Ovary (tissue), 9 donors: ENCODE data around the gene MSI2. TPM values are rescaled to one million over a fixed set of nuclear protein-coding genes. Genes with fewer than 3 reads are reported as not detected.
A peak's percentile ranks its signal among the peaks of the same experiment; 100 is the strongest.

Experiments used
- DNase-seq, 5 donors: peaks; one replicate each; pipeline ENCODE4 v3.0.0-alpha.2; 2019 to 2020
- H3K27ac ChIP-seq, 2 donors: fragments of 200-600 bp; one replicate each; pipeline versions ENCODE4 v1.5.1 to v1.8.0; 2019 to 2022
- H3K27me3 ChIP-seq: fragments of 200-600 bp; one replicate; pipeline ENCODE4 v1.8.0; 2022
- H3K36me3 ChIP-seq: fragments of 200-600 bp; sonication (generic); one replicate; pipeline ENCODE4 v1.5.1; 2019
- H3K4me1 ChIP-seq: one replicate; pipeline ENCODE4 v1.8.1; 2013; ENCODE audit warnings: mild to moderate bottlenecking, moderate library complexity; ENCODE audit not compliant: insufficient read depth
- H3K4me3 ChIP-seq: fragments of 200-600 bp; sonication (generic); one replicate; pipeline ENCODE4 v1.5.1; 2017
- H3K9me3 ChIP-seq, 2 donors: fragments of 200-600 bp in 1 of 2; sonication (generic) in 1 of 2; one replicate each; pipeline versions ENCODE4 v1.5.1 to v1.8.1; 2013 to 2019; ENCODE audit warnings: mild to moderate bottlenecking in 1 of 2, moderate library complexity in 1 of 2
- EP300 ChIP-seq: sonication (generic); formaldehyde crosslinking; IDR thresholded peaks from one replicate; pipeline ENCODE4 v1.6.1; 2017; ENCODE audit warnings: antibody characterized with exemption
- POLR2A ChIP-seq: fragments of 450-650 bp; IDR thresholded peaks from one replicate; pipeline ENCODE4 v1.6.1; 2017; ENCODE audit warnings: antibody characterized with exemption, mild to moderate bottlenecking, moderate library complexity
- WGBS, 3 donors: extraction: QIAGEN DNeasy Blood & Tissue Kit in 1 of 3; methylation state at CpG; one replicate each; pipeline versions ENCODE4 v1.1.5 to v1.1.7; 2013 to 2017; 5-methylcytosine and 5-hydroxymethylcytosine counted together
- intact Hi-C, 4 donors: fragments of 100-400 bp; cut with DNase I; formaldehyde crosslinking; loops; one replicate each; pipeline versions ENCODE4 v1.11.0 to v1.15.1; 2022 to 2023
- polyA plus RNA-seq, 2 donors: library from polyadenylated mRNA; stranded (reverse); fragments of 200-250 nt in 1 of 2; fragments of 350-450 nt in 1 of 2; fragmentation: Illumina TruSeq in 1 of 2; extraction: RNeasy Lipid Tissue Mini Kit (QIAGEN cat#74804) in 1 of 2; gene quantifications; one replicate each; pipeline ENCODE4 v1.2.3, GENCODE V29; 2013 to 2014
- total RNA-seq, 7 donors: library from RNA; depleted of rRNA in 2 of 7; stranded (reverse); fragments of >200 nt in 2 of 7; fragmentation: NEBNext Ultra II Directional in 3 of 7; extraction: Animal tissue kit (Norgen Biotek cat#: 25700) in 3 of 7; gene quantifications; one replicate each; pipeline versions ENCODE4 v1.1.0 to v1.2.4, GENCODE V29; 2016 to 2023
- TF ChIP-seq, protein P1 (sequence below), 3 donors: fragments of 450-650 bp in 2 of 3; fragments of 200-600 bp in 1 of 3; IDR thresholded peaks; one replicate each; pipeline versions ENCODE4 v1.5.1 to v1.8.0; 2016 to 2022; ENCODE audit warnings: antibody characterized with exemption in 3 of 3, mild to moderate bottlenecking in 1 of 3
- donor health status: DM: no; HTN: no; CAD: no; lungs with moderate emphysema.
- donor health status: DM: no; HTN: no; CAD: no.
- donor health status: Bipolar disorder and iron deficiency.
- donor health status: DM: yes; HTN: yes; CAD: no.
- donor health status: DM: no; HTN: no; CAD: no.
- donor health status: DM: yes; HTN: yes; CAD: no.

MSI2 gene
- total and polyA plus RNA-seq, 9 donors: 43.1 to 199 (median 120) TPM

DNA sequence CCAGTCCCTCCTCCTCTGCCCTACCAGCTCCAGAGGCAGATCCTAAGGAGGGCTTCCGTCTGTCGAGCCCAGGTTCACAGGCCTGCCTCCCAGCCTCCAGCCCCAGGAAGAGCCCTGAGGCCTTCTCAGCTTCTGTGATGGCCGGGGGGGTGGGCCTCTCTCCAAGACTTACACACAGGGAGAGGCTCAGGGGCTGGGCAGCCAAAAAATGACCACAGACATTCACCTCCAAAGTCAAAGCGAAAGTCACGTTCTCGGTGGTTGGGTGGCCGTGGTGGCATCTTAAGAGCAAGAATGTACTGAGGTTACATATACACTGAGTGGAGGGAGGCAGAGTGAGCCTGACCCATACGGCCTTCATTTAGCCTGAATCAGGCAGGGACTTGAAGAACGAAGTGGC, 369.6 kb downstream of the MSI2 start:
- H3K4me3 ChIP-seq: no peak overlapping the region
- TF ChIP-seq EP300: no peak
- no peak for TF ChIP-seq POLR2A
- TF ChIP-seq, protein P1, sequence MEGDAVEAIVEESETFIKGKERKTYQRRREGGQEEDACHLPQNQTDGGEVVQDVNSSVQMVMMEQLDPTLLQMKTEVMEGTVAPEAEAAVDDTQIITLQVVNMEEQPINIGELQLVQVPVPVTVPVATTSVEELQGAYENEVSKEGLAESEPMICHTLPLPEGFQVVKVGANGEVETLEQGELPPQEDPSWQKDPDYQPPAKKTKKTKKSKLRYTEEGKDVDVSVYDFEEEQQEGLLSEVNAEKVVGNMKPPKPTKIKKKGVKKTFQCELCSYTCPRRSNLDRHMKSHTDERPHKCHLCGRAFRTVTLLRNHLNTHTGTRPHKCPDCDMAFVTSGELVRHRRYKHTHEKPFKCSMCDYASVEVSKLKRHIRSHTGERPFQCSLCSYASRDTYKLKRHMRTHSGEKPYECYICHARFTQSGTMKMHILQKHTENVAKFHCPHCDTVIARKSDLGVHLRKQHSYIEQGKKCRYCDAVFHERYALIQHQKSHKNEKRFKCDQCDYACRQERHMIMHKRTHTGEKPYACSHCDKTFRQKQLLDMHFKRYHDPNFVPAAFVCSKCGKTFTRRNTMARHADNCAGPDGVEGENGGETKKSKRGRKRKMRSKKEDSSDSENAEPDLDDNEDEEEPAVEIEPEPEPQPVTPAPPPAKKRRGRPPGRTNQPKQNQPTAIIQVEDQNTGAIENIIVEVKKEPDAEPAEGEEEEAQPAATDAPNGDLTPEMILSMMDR (IDR thresholded peaks at IDR 0.05): no peak
- no peak overlapping the region for H3K27ac ChIP-seq
- H3K36me3 ChIP-seq: no peaks in the 10 kb centered on the region
- DNase-seq: peak in 1 of 5 donors; percentile 21
- intact Hi-C loops: no loop called here
- no peaks in the 10 kb centered on the region for H3K9me3 ChIP-seq
- WGBS, 3 donors: 82 to 90% (median 89%) methylated on average over 9 of the region's 9 CpGs
- no peaks in the 10 kb centered on the region for H3K27me3 ChIP-seq
- H3K4me1 ChIP-seq: no peaks in the 10 kb centered on the region

DNA sequence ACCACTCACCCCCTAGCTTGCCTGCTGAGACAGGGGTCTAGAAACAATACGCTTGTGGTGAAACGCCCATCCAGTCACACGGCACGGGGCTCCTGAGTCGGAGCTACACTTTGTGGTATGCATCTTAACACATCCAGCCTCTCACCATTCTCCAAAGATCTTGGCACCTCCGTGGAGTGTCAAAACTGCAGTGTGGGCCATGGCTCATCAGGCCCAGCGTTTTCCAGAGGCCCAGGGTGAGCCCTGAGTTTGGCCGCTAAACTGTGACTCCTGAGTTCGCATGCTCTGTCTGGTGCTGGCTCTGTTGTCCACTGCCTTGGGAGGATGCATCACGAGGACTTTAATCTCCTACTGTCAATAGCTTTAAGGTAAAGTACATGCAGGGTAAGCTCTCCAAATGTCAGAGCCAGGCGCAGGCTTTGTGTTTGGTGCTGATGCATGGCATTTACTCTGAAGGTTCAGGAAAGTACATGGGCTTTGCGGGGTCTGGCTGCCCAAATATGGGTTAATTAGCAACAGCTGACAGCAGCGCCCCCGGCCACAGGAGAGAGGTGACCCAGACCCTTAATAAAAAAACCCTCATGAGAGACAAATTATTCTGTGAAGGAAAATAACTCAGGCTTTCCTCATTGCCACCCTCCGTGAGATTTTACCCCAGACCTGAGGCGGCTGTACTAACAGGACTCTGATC, 370.3 kb downstream of the MSI2 start:
- no peaks in the 10 kb centered on the region for H3K9me3 ChIP-seq
- H3K36me3 ChIP-seq: no peaks in the 10 kb centered on the region
- no peak overlapping the region for H3K4me3 ChIP-seq
- H3K27ac ChIP-seq: no peak overlapping the region
- TF ChIP-seq POLR2A (no peak), EP300 (no peak)
- TF ChIP-seq, protein P1 (IDR thresholded peaks at IDR 0.05): no peak
- intact Hi-C loops: no loop called here
- H3K4me1 ChIP-seq: no peaks in the 10 kb centered on the region
- no peaks in the 10 kb centered on the region for H3K27me3 ChIP-seq
- peak in 1 of 5 donors; percentile 6 for DNase-seq
- WGBS, 3 donors: 89 to 95% (median 90%) methylated on average over 13 to 16 of the region's 16 CpGs

DNA sequence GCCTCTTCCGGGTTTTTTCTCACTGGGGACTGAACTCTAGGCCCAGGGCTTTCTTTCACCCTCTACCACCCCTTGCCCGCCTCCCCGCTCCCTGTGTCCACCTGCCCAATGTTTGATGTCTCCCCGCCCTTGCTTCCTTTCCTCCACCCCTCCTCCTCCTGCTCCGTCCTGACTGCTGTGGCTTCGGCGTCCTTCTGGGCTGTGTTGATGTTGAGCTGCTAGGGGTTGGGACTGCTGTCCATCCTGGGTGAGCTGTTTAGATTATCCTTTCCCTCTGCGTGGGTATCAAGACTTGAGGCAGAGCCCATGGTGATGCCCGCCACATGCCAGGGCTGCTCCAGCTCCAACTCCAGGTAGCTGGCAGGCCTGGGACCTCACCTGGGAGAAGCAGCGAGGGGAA, 371.3 kb downstream of the MSI2 start:
- intact Hi-C loops: no loop called here
- no peaks in the 10 kb centered on the region for H3K4me1 ChIP-seq
- H3K9me3 ChIP-seq: no peaks in the 10 kb centered on the region
- TF ChIP-seq, protein P1 (IDR thresholded peaks at IDR 0.05): no peak
- no peak for TF ChIP-seq POLR2A
- no peak for TF ChIP-seq EP300
- no peak overlapping the region for H3K4me3 ChIP-seq
- WGBS, 3 donors: 95% methylated on average over 10 of the region's 10 CpGs
- H3K27ac ChIP-seq: no peak overlapping the region
- no peaks in the 10 kb centered on the region for H3K36me3 ChIP-seq
- no peaks in the 10 kb centered on the region for H3K27me3 ChIP-seq
- peak in 1 of 5 donors; percentile 17 for DNase-seq

DNA sequence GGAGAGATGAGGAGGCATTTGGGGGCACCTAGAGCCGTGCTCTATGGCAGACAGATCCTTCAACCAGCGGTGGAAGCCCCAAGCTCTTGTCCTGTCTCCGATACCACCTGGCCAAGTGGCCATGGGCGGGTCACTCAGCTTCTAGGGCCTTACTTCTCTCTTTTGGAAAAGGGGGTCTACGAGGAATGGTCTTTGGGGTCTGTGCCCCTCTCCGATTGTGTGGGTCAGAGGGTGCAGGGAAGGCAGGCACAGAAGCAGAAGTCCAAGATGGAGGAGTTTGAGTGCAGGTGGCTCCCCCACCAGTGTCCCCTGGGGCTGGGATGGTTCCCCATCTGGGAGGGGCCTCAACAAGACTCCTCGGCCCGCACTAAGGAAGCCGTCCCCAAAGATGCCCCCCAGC, 372.1 kb downstream of the MSI2 start:
- Histone ChIP-seq H3K27ac (no peak overlapping the region), H3K9me3 (no peaks in the 10 kb centered on the region), H3K4me3 (no peak overlapping the region), H3K36me3 (no peaks in the 10 kb centered on the region), H3K27me3 (no peaks in the 10 kb centered on the region), H3K4me1 (no peaks in the 10 kb centered on the region)
- intact Hi-C loops: no loop called here
- 94 to 95% (median 95%) methylated on average over 9 of the region's 9 CpGs for WGBS, 3 donors
- DNase-seq: peak in 1 of 5 donors; percentile 22
- TF ChIP-seq EP300: no peak
- TF ChIP-seq, protein P1 (IDR thresholded peaks at IDR 0.05): no peak
